ENCODE measurements around the gene LCN6.
"Not testable (repeated sequence)": the region's sequence is repeated elsewhere in the genome, so short reads cannot be mapped to it uniquely, and the experiment has no call there.

Gene LCN6

DNA sequence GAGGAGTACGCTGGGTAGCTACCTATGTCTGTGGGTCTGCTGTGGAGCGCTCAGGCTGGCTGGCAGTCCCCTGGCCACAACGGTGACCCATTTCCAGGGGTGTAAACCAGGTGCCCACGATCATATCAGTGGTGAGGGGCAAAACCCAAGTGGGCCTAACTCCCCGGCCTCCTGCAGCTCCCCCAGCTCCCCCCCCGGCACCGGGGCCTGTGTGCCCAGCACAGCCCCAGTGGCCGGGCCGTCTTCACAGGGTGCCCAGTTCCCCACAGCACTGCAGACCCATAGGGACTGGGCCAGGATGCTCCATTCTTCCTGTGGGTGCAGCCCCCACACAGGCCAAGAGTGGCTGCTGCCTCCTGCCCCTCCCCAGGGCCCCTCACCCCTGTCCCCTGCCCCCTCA lies 10.7 kb upstream of the LCN6 start:
- DNase-seq = peak; percentile 17

DNA sequence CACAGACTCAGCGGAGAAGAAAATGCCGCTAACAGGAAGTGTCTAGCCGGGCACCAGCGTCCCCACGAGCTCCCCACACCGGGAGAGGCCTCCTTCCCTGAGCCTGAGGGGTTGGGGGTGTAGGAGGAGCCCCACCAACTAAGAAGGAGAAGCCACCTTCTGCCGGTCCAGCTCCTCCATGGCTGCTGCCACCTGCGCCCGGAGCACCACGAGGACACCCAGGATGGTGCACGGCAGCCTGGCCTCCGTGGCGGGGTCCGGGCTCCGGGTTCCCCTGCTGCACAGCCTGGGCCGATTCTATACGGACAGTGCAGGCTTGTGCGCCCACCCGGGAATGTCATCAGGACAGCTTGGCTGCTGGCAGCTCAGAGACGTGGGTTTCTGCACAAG lies 9.4 kb upstream of the LCN6 start:
- peak; percentile 30 for DNase-seq

- DNase-seq = peak; percentile 21
These were observed 9.0 kb upstream of the LCN6 start for GRCh38 chr9:136757328-136757727.

GRCh38 chr9:136756836-136757235 lies 8.5 kb upstream of the LCN6 start:
- no peak for DNase-seq

DNA sequence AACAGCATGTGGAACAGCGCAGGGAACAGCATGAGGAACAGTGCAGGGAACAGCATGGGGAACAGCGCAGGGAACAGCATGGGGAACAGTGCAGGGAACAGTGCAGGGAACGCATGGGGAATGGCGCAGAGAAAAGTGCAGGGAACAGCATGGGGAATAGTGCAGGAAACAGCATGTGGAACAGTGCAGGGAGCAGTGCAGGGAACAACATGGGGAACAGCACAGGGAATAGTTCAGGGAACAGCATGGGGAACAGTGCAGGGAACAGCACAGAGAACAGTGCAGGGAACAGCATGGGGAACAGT lies 7.8 kb upstream of the LCN6 start:
- DNase-seq = no peak

- not testable (repeated sequence) for DNase-seq
These were observed 7.2 kb upstream of the LCN6 start for GRCh38 chr9:136755302-136756133.

DNA sequence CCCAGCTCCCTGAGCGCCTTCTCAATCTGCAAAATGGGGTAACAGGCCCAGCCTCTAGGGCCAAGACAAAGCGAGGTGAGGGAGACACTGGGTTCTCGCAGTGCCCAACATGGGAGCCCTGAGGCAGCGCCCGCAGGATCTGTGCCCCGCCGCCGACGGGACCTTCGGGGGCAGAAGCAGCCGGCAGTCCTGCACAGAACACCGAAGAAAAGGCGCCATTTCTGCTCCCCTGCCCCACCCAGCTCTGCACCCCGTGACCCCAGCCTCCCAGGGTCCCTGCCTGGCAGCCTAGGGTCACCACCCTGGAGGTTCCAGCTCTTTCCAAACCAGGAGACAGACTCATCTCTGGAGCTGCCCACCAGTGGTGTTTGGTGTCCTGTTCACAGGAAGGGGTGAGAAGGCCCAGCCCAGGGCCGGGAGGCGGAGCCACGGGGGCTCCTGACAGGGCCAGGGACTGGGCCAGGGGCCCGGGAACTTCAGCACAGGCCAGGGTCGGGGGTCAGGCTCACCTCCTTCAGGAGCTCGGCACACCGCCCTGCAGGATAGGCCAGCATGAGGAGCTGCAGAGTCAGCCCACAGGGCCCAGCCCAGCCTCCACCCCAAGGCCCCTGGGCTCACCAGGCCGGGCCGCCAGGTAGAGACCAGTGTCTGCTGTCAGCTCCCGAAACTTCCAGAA lies 6.4 kb upstream of the LCN6 start:
- no peak for DNase-seq

GRCh38 chr9:136754059-136754572 lies 5.8 kb upstream of the LCN6 start:
- DNase-seq = no peak

GRCh38 chr9:136753371-136754058 lies 5.2 kb upstream of the LCN6 start:
- DNase-seq = no peak

GRCh38 chr9:136751814-136752213 lies 3.5 kb upstream of the LCN6 start:
- DNase-seq = no peak

DNA sequence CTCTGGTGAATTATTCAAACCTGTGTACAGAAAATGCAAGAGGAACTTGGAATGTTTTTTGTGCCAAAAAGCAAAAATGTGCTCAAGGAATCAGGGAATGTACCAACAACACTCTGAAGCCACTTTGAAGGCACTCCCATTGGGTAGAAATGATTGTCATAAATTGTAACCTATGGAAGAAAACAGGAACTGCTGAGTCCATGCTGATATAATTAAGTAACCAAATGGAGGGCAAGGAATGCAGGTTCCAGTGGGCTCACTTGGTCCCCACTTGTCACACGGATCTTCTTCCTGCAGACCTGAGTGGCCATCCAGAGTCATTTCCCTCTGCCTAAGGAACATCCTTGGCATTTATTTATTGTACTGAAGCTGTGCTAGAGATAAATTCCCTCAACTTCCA lies 2.9 kb upstream of the LCN6 start:
- DNase-seq = no peak

GRCh38 chr9:136750526-136750925 lies 2.2 kb upstream of the LCN6 start:
- no peak for DNase-seq

GRCh38 chr9:136748666-136749611 lies 614 bp upstream of the LCN6 start:
- DNase-seq = no peak

GRCh38 chr9:136747161-136748060 lies 914 bp downstream of the LCN6 start:
- DNase-seq = no peak

GRCh38 chr9:136746621-136747020 lies 1.7 kb downstream of the LCN6 start:
- no peak for DNase-seq

- no peak for DNase-seq
These were observed 2.2 kb downstream of the LCN6 start for GRCh38 chr9:136746155-136746490.

- DNase-seq = no peak
These were observed 2.8 kb downstream of the LCN6 start for GRCh38 chr9:136745389-136746154.

DNA sequence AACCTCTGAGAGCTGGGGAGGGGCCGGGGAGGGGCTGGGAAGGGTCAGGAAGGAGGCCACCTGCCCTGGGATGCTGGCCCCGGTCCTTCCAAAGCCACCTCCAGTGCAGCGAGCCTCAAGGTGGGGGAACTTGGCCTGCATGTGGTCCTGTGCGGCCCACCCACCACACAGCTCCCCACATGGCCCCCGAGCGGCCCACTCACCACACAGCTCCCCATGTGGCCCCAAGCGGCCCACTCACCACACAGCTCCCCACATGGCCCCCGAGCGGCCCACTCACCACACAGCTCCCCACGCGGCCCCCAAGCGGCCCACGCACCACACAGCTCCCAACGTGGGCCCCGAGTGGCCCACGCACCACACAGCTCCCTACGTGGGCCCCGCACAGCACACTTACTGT lies 3.6 kb downstream of the LCN6 start:
- DNase-seq = no peak

- DNase-seq = no peak
These were observed 4.6 kb downstream of the LCN6 start for GRCh38 chr9:136743639-136744211.

GRCh38 chr9:136742591-136743391 lies 5.5 kb downstream of the LCN6 start, which contains the start of gene LCN10:
LCN10 (minus strand) TSS chr9:136742940; CDS start chr9:136742903, 37 bp downstream.
- DNase-seq = no peak
